OCI-LY7 (cell line): ENCODE results near the gene SAC3D1. TPM values are rescaled to one million over a fixed set of nuclear protein-coding genes. Genes with fewer than 3 reads are reported as not detected.

ENCODE experiments used
- BruUV-seq: library from RNA; stranded (reverse); fragments of 400-500 nt; replicated peaks from 2 replicates; lab custom pipeline; 2021; lab: Mats Ljungman, UMichigan
- CTCF ChIA-PET: fragments of 300-600 bp; sonication (Branson Sonifier 250); formaldehyde crosslinking; loops from one replicate; lab custom pipeline; 2022; ENCODE audit warnings: antibody characterized with exemption; ENCODE audit not compliant: unreplicated experiment; lab: Charles Lee
- POLR2A ChIA-PET: fragments of 300-600 bp; sonication (Branson Sonifier 250); formaldehyde crosslinking; loops from one replicate; lab custom pipeline; 2022; ENCODE audit warnings: antibody characterized with exemption; lab: Charles Lee
- DNase-seq: peaks from one replicate; pipeline ENCODE4 v3.0.0-alpha.2; 2015; ENCODE audit warnings: low spot score
- H2AFZ ChIP-seq: fragments of 200-600 bp; sonication (generic), shearing (Covaris generic); 2 replicates; pipeline ENCODE4 v1.6.1; 2014; ENCODE audit warnings: mild to moderate bottlenecking, antibody characterized with exemption, low read length, moderate library complexity
- H3K27ac ChIP-seq: fragments of 200-600 bp; sonication (generic); 2 replicates; pipeline ENCODE4 v1.5.1; 2014; ENCODE audit warnings: mixed run types, low read depth, mild to moderate bottlenecking, moderate library complexity, low read length, inconsistent platforms; ENCODE audit not compliant: poor library complexity, severe bottlenecking
- H3K36me3 ChIP-seq: fragments of 200-600 bp; sonication (generic); 2 replicates; pipeline ENCODE4 v1.6.1; 2014; ENCODE audit warnings: mild to moderate bottlenecking, antibody characterized with exemption, low read length, moderate library complexity, mixed read lengths; ENCODE audit not compliant: insufficient read depth
- H3K4me1 ChIP-seq: fragments of 200-600 bp; sonication (generic); 2 replicates; pipeline ENCODE4 v1.5.1; 2014; ENCODE audit warnings: mild to moderate bottlenecking, low read length; ENCODE audit not compliant: insufficient read depth, poor library complexity, severe bottlenecking
- H3K4me2 ChIP-seq: fragments of 200-600 bp; sonication (generic); 2 replicates; pipeline ENCODE4 v1.6.1; 2014; ENCODE audit warnings: mild to moderate bottlenecking, low read length
- H3K4me3 ChIP-seq: fragments of 200-600 bp; sonication (generic); 2 replicates; pipeline ENCODE4 v1.5.1; 2014; ENCODE audit warnings: mild to moderate bottlenecking, low read depth, low read length; ENCODE audit not compliant: poor library complexity, severe bottlenecking
- H3K79me2 ChIP-seq: fragments of 200-600 bp; sonication (generic); 2 replicates; pipeline ENCODE4 v1.6.1; 2016; ENCODE audit warnings: low read depth, mild to moderate bottlenecking, low read length, moderate library complexity, mixed read lengths; ENCODE audit not compliant: insufficient read depth
- H3K9me2 ChIP-seq: fragments of 200-600 bp; sonication (generic); 2 replicates; pipeline ENCODE4 v1.6.1; 2016; ENCODE audit warnings: mild to moderate bottlenecking, low read length, mixed read lengths; ENCODE audit not compliant: insufficient read depth
- H3K9me3 ChIP-seq: fragments of 200-600 bp; sonication (generic); 2 replicates; pipeline ENCODE4 v1.6.1; 2014; ENCODE audit warnings: mild to moderate bottlenecking, mixed run types, low read length, mixed read lengths
- H4K20me1 ChIP-seq: fragments of 200-600 bp; sonication (generic); 2 replicates; pipeline ENCODE4 v1.6.1; 2014; ENCODE audit warnings: mild to moderate bottlenecking, antibody characterized with exemption, low read length, moderate library complexity, mixed read lengths; ENCODE audit not compliant: insufficient read depth
- CTCF ChIP-seq: fragments of 200-600 bp; sonication (generic); conservative IDR thresholded peaks from 2 replicates; pipeline ENCODE4 v1.5.1; 2014; ENCODE audit warnings: mild to moderate bottlenecking, antibody characterized with exemption, low read length, moderate library complexity, mixed read lengths
- EZH2phosphoT487 ChIP-seq: fragments of 200-600 bp; sonication (generic); IDR thresholded peaks from 2 replicates; pipeline ENCODE4 v1.6.1; 2018; ENCODE audit warnings: low read depth, borderline replicate concordance, mild to moderate bottlenecking, mixed run types, antibody characterized with exemption, low read length, moderate library complexity, mixed read lengths
- intact Hi-C: fragments of 100-400 bp; cut with micrococcal nuclease; formaldehyde crosslinking; loops from one replicate; pipeline ENCODE4 v1.10.0; 2022; ENCODE audit not compliant: unreplicated experiment
- total RNA-seq, 2 experiments: library from RNA; depleted of rRNA in 1 of 2; stranded (reverse); fragments of >200 nt in 1 of 2; shearing (Covaris generic) in 1 of 2; gene quantifications; 2 replicates each; pipeline ENCODE4 v1.2.3, GENCODE V29; 2014 to 2022

SAC3D1 gene
- total RNA-seq, 2 experiments from 2014 or later, result 28.2 to 32.5 TPM

- POLR2A ChIA-PET, result no interaction called here
- Histone ChIP-seq H3K36me3 (peaks cover 51% of the 10 kb centered on the region), H3K4me3 (no peak overlapping the region), H3K9me2 (no peaks in the 10 kb centered on the region), H3K4me2 (no peak overlapping the region), H4K20me1 (no peaks in the 10 kb centered on the region), H2AFZ (no peak overlapping the region), H3K4me1 (peaks cover 27% of the 10 kb centered on the region), H3K27ac (no peak overlapping the region), H3K9me3 (no peaks in the 10 kb centered on the region), H3K79me2 (peaks cover 23% of the 10 kb centered on the region; the same call in 1 of the 2 replicates)
- intact Hi-C loops, result no loop called here
- no peak for DNase-seq
- TF ChIP-seq EZH2phosphoT487 (no peak), CTCF (no peak)
- no TSS peak for BruUV-seq
- CTCF ChIA-PET, result no interaction called here
Measured at GRCh38 chr11:65043881-65044501, 3.0 kb downstream of the SAC3D1 start.

GRCh38 chr11:65045061-65045460 lies 4.1 kb downstream of the SAC3D1 start:
- Histone ChIP-seq H3K4me2 (no peak overlapping the region), H2AFZ (no peak overlapping the region), H3K4me3 (no peak overlapping the region), H3K9me3 (no peaks in the 10 kb centered on the region), H3K4me1 (peaks cover 18% of the 10 kb centered on the region), H3K9me2 (no peaks in the 10 kb centered on the region), H4K20me1 (no peaks in the 10 kb centered on the region), H3K79me2 (peaks cover 23% of the 10 kb centered on the region; the same call in 1 of the 2 replicates), H3K27ac (no peak overlapping the region), H3K36me3 (peaks cover 44% of the 10 kb centered on the region)
- intact Hi-C loops, result no loop called here
- no peak for TF ChIP-seq EZH2phosphoT487
- TF ChIP-seq CTCF, result no peak
- POLR2A ChIA-PET, result no interaction called here
- CTCF ChIA-PET, result no interaction called here
- BruUV-seq, result no TSS peak
- DNase-seq, result no peak

GRCh38 chr11:65045728-65046127 lies 4.7 kb downstream of the SAC3D1 start:
- Histone ChIP-seq H2AFZ (no peak overlapping the region), H3K4me1 (peaks cover 12% of the 10 kb centered on the region), H3K4me2 (no peak overlapping the region), H3K4me3 (no peak overlapping the region), H3K27ac (no peak overlapping the region), H3K9me3 (no peaks in the 10 kb centered on the region), H3K79me2 (peaks cover 23% of the 10 kb centered on the region; the same call in 1 of the 2 replicates), H3K9me2 (no peaks in the 10 kb centered on the region), H3K36me3 (peaks cover 43% of the 10 kb centered on the region), H4K20me1 (no peaks in the 10 kb centered on the region)
- intact Hi-C loops, result no loop called here
- POLR2A ChIA-PET, result no interaction called here
- no TSS peak for BruUV-seq
- CTCF ChIA-PET, result no interaction called here
- TF ChIP-seq CTCF, result no peak
- no peak for TF ChIP-seq EZH2phosphoT487
- no peak for DNase-seq
